HepG2 (cell line): Measurements from ENCODE around the gene PLEKHA8. TPM values are rescaled to one million over a fixed set of nuclear protein-coding genes. Genes with fewer than 3 reads are reported as not detected.

Experiments
- ATRX ChIP-seq: sonication (generic); formaldehyde crosslinking; IDR thresholded peaks from 2 replicates; pipeline ENCODE4 v1.4.0; 2020; ENCODE audit warnings: missing genetic modification reagents, borderline replicate concordance
- MEIS2 ChIP-seq: sonication (generic); formaldehyde crosslinking; IDR thresholded peaks from 2 replicates; pipeline ENCODE4 v1.9.0; 2021; ENCODE audit warnings: mild to moderate bottlenecking, missing genetic modification reagents
- NRL ChIP-seq: sonication (generic); formaldehyde crosslinking; IDR thresholded peaks from 2 replicates; pipeline ENCODE4 v1.5.0; 2020; ENCODE audit warnings: missing genetic modification reagents, mild to moderate bottlenecking, moderate library complexity, borderline replicate concordance
- PITX1 ChIP-seq: sonication (generic); formaldehyde crosslinking; IDR thresholded peaks from 2 replicates; pipeline ENCODE4 v1.5.1; 2020; ENCODE audit warnings: mild to moderate bottlenecking, missing genetic modification reagents
- SOX5 ChIP-seq: IDR thresholded peaks from 2 replicates; pipeline ENCODE4 v1.6.1; 2016; ENCODE audit warnings: borderline replicate concordance
- TCF7 ChIP-seq: sonication (generic); IDR thresholded peaks from 2 replicates; pipeline ENCODE4 v1.6.1; 2016; ENCODE audit warnings: antibody characterized with exemption, low read depth
- ZNF773 ChIP-seq: sonication (generic); formaldehyde crosslinking; IDR thresholded peaks from 2 replicates; pipeline ENCODE4 v1.4.0; 2020; ENCODE audit warnings: missing genetic modification reagents, borderline replicate concordance
- polyA plus RNA-seq, 8 experiments: library from polyadenylated mRNA; depleted of rRNA in 3 of 8; stranded (reverse) in 7 of 8; unstranded in 1 of 8; fragments of >200 nt; fragmentation: Illumina TruSeq in 4 of 8; extraction: Trizol in 4 of 8; gene quantifications; 2 replicates each; pipeline versions ENCODE4 v1.2.1 to v1.2.3, GENCODE V29; 2011 to 2016; ENCODE audit warnings: low read depth in 4 of 8, missing spikeins in 1 of 8, mixed read lengths in 1 of 8; ENCODE audit not compliant: insufficient read depth in 1 of 8
- total RNA-seq, 5 experiments: library from RNA; depleted of rRNA; stranded (reverse); fragments of >200 nt; fragmentation: Illumina TruSeq; extraction: Trizol; gene quantifications; 2 replicates each; pipeline ENCODE4 v1.2.3, GENCODE V29; 2016; ENCODE audit warnings: low read depth in 1 of 5
- TF ChIP-seq, protein P1 (sequence below): sonication (generic); formaldehyde crosslinking; IDR thresholded peaks from 2 replicates; pipeline ENCODE4 v1.4.0; 2020; ENCODE audit warnings: missing genetic modification reagents
- TF ChIP-seq, protein P2 (sequence below): sonication (generic); formaldehyde crosslinking; IDR thresholded peaks from 2 replicates; pipeline ENCODE4 v1.5.0; 2020; ENCODE audit warnings: missing genetic modification reagents
- TF ChIP-seq, protein P3 (sequence below): sonication (generic); formaldehyde crosslinking; IDR thresholded peaks from 2 replicates; pipeline ENCODE4 v1.4.0; 2020; ENCODE audit warnings: missing genetic modification reagents
- TF ChIP-seq, protein P4 (sequence below): sonication (generic); formaldehyde crosslinking; IDR thresholded peaks from 2 replicates; pipeline ENCODE4 v1.8.1; 2023; ENCODE audit warnings: mild to moderate bottlenecking, inconsistent platforms, moderate library complexity, missing genetic modification reagents, borderline replicate concordance
- TF ChIP-seq, protein P5 (sequence below): sonication (generic); formaldehyde crosslinking; IDR thresholded peaks from 2 replicates; pipeline ENCODE4 v1.4.0; 2020; ENCODE audit warnings: missing genetic modification reagents

Gene PLEKHA8
- total and polyA plus RNA-seq, 2 of the 13 experiments (the other 11 are each of a cell fraction or from before 2014, with no cell fraction given): 12.5 to 26.4 TPM

DNA sequence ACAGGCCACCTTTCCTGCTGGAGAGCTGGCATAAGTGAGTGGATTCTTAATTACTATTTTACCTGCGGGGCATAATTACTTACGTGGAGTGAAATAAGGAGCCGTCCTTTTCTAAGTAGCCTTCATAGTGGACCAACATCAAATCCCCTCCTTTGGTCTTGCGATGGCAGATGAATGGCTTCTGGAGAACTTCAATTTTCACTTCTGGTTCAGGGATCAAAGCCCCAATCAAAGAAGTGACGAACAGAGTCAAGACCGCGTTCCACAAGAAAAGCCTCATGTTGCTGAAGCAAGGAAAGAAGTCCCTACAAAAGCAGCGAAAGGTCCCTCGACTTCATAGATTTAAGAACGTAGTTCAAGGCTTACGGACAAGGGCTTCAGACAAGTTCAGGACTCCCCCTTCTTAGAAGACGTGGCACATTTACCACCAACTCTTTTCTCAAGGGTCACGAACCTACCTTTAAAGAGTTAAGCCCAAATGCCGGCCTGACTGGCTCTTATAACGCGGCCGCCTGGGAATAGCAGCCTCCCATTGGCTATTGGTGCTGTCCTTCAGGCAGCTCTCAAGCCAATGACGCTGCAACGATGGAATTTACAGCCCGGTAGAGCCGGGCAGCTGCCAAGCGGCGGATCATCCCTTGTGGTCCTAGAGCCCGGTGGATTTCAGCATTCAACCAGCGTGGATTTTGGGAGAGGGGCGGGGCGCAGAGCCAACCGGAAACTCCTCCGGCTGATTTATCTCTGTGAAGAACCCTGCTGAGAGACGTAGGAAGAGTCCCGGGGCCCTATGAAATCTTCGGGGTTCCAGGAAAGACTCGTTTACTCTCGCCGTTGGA lies 1.8 kb upstream of the PLEKHA8 start, which contains the start of gene FKBP14 (continued):
- TF ChIP-seq, protein P1, sequence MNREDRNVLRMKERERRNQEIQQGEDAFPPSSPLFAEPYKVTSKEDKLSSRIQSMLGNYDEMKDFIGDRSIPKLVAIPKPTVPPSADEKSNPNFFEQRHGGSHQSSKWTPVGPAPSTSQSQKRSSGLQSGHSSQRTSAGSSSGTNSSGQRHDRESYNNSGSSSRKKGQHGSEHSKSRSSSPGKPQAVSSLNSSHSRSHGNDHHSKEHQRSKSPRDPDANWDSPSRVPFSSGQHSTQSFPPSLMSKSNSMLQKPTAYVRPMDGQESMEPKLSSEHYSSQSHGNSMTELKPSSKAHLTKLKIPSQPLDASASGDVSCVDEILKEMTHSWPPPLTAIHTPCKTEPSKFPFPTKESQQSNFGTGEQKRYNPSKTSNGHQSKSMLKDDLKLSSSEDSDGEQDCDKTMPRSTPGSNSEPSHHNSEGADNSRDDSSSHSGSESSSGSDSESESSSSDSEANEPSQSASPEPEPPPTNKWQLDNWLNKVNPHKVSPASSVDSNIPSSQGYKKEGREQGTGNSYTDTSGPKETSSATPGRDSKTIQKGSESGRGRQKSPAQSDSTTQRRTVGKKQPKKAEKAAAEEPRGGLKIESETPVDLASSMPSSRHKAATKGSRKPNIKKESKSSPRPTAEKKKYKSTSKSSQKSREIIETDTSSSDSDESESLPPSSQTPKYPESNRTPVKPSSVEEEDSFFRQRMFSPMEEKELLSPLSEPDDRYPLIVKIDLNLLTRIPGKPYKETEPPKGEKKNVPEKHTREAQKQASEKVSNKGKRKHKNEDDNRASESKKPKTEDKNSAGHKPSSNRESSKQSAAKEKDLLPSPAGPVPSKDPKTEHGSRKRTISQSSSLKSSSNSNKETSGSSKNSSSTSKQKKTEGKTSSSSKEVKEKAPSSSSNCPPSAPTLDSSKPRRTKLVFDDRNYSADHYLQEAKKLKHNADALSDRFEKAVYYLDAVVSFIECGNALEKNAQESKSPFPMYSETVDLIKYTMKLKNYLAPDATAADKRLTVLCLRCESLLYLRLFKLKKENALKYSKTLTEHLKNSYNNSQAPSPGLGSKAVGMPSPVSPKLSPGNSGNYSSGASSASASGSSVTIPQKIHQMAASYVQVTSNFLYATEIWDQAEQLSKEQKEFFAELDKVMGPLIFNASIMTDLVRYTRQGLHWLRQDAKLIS (CRISPR knock-in tag): no peak
- TF ChIP-seq, protein P2, sequence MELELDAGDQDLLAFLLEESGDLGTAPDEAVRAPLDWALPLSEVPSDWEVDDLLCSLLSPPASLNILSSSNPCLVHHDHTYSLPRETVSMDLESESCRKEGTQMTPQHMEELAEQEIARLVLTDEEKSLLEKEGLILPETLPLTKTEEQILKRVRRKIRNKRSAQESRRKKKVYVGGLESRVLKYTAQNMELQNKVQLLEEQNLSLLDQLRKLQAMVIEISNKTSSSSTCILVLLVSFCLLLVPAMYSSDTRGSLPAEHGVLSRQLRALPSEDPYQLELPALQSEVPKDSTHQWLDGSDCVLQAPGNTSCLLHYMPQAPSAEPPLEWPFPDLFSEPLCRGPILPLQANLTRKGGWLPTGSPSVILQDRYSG (CRISPR knock-in tag): no peak
- TF ChIP-seq SOX5 (CRISPR knock-in tag): peak; percentile 37; the same call in 1 of the 2 replicates
- TF ChIP-seq, protein P3, sequence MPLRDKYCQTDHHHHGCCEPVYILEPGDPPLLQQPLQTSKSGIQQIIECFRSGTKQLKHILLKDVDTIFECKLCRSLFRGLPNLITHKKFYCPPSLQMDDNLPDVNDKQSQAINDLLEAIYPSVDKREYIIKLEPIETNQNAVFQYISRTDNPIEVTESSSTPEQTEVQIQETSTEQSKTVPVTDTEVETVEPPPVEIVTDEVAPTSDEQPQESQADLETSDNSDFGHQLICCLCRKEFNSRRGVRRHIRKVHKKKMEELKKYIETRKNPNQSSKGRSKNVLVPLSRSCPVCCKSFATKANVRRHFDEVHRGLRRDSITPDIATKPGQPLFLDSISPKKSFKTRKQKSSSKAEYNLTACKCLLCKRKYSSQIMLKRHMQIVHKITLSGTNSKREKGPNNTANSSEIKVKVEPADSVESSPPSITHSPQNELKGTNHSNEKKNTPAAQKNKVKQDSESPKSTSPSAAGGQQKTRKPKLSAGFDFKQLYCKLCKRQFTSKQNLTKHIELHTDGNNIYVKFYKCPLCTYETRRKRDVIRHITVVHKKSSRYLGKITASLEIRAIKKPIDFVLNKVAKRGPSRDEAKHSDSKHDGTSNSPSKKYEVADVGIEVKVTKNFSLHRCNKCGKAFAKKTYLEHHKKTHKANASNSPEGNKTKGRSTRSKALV (CRISPR knock-in tag): no peak
- TF ChIP-seq PITX1 (CRISPR knock-in tag): peak; percentile 79; the same call in 1 of the 2 replicates
- no peak for TF ChIP-seq TCF7
- TF ChIP-seq, protein P4, sequence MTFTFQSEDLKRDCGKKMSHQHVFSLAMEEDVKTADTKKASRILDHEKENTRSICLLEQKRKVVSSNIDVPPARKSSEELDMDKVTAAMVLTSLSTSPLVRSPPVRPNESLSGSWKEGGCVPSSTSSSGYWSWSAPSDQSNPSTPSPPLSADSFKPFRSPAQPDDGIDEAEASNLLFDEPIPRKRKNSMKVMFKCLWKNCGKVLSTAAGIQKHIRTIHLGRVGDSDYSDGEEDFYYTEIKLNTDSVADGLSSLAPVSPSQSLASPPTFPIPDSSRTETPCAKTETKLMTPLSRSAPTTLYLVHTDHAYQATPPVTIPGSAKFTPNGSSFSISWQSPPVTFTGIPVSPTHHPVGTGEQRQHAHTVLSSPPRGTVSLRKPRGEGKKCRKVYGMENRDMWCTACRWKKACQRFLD (CRISPR knock-in tag): 0 out of 2 replicates have a peak, but pooled peaks have one; percentile 59
- TF ChIP-seq, protein P5, sequence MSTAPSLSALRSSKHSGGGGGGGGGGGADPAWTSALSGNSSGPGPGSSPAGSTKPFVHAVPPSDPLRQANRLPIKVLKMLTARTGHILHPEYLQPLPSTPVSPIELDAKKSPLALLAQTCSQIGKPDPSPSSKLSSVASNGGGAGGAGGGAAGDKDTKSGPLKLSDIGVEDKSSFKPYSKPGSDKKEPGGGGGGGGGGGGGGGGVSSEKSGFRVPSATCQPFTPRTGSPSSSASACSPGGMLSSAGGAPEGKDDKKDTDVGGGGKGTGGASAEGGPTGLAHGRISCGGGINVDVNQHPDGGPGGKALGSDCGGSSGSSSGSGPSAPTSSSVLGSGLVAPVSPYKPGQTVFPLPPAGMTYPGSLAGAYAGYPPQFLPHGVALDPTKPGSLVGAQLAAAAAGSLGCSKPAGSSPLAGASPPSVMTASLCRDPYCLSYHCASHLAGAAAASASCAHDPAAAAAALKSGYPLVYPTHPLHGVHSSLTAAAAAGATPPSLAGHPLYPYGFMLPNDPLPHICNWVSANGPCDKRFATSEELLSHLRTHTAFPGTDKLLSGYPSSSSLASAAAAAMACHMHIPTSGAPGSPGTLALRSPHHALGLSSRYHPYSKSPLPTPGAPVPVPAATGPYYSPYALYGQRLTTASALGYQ (CRISPR knock-in tag): peak; percentile 48; the same call in 1 of the 2 replicates
- no peak for TF ChIP-seq ZNF773 (CRISPR knock-in tag)
- TF ChIP-seq MEIS2 (CRISPR knock-in tag): peak; percentile 70
- no peak for TF ChIP-seq NRL
- TF ChIP-seq ATRX (CRISPR knock-in tag): no peak
